DND-41 (cell line): ENCODE data around the gene FCER1G.

Experiments
- CTCF ChIP-seq: IDR thresholded peaks from 2 replicates; pipeline ENCODE4 v1.5.1; 2012; ENCODE audit warnings: borderline replicate concordance, low read length, moderate library complexity, mild to moderate bottlenecking; ENCODE audit not compliant: poor library complexity, severe bottlenecking; ENCODE audit errors: extremely low read depth
- EZH2 ChIP-seq: IDR thresholded peaks from 3 replicates; pipeline ENCODE4 v1.6.1; 2012; ENCODE audit warnings: borderline replicate concordance, low read depth, mild to moderate bottlenecking, moderate library complexity, low read length, inconsistent platforms; ENCODE audit not compliant: severe bottlenecking

GRCh38 chr1:161238039-161238473, 23.0 kb downstream of the FCER1G start, which contains the start of gene NR1I3:
- no peak for TF ChIP-seq CTCF
- TF ChIP-seq EZH2, result no peak
